Measurements from ENCODE around the gene MC1R.
"Not testable (repeated sequence)": the region's sequence is repeated elsewhere in the genome, so short reads cannot be mapped to it uniquely, and the experiment has no call there.

Gene MC1R

DNA sequence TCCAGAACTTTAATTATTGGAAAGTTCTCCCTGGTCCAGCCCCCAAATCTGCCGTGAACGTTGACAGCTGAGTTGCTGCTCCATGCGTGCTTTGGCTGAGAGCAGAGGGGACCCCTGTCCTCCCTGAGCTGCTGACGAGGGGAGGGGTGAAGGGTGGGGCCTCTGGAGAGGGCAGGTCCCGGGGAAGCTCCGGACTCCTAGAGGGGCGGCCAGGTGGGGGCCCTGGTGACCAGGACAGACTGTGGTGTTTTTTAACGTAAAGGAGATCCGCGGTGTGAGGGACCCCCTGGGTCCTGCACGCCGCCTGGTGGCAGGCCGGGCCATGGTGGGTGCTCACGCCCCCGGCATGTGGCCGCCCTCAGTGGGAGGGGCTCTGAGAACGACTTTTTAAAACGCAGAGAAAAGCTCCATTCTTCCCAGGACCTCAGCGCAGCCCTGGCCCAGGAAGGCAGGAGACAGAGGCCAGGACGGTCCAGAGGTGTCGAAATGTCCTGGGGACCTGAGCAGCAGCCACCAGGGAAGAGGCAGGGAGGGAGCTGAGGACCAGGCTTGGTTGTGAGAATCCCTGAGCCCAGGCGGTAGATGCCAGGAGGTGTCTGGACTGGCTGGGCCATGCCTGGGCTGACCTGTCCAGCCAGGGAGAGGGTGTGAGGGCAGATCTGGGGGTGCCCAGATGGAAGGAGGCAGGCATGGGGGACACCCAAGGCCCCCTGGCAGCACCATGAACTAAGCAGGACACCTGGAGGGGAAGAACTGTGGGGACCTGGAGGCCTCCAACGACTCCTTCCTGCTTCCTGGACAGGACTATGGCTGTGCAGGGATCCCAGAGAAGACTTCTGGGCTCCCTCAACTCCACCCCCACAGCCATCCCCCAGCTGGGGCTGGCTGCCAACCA, at the start of gene MC1R:
MC1R (plus strand) TSS at position 410 of the 895 bp plus-strand sequence; CDS start at position 807, 397 bp downstream.
- peak; percentile 49 for DNase-seq

DNA sequence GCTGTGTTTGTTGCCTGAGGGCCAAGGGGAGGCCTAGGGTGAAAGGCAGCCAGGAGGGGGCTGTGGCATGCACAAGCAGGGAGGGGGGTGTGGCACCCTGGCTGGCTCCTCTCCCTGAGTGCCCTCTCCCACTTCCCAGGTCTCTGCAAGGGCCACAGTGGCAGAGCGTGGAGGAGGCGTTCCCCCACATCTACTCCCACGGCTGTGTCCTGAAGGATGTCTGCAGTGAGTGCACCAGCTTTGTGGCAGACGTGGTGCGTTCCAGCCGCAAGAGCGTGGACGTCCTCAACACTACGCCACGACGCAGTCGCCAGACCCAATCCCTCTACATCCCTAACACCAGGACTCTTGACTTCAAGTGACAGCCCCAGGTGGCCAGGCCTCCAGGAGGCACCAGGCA, 48.8 kb upstream of the MC1R start:
- DNase-seq = no peak

DNA sequence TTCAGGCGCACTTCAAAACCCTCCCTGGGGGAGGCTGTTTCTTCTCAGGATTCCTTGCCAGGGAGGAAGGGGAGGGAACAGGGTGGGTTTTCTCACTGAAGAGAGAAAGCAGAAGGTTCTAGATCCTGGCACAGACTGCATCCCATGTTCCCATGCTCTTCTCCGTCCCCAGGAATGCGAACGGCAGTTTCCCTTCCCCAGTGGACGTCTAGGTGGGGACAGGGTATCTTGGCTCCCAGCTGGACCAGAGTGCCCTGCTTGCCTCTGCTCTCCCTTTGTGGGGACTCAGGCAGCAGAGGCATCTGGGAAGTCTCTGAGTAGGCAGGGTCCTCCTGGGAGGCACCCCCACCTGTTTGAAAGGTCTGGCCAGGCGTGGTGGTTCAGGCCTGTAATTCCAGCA, 48.2 kb upstream of the MC1R start:
- DNase-seq = no peak

DNA sequence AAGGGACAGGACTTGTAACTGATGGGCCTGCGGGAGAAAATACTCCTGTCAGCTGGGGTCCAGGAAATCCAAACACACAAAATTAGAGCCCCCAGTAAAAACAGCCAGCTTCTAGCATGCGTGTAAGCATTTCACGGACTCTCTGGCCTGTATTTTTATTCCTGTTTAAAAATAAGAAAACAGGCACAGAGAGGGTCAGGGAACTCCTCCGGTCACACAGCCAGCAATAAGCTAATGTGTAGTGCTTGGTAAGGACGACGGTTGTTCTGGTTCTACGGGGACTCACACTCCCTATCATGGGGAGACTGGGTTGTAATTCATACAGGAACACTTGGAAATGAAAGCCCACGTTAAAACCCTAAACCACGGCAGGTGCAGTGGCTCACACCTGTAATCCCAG, 46.8 kb upstream of the MC1R start:
- no peak for DNase-seq

DNA sequence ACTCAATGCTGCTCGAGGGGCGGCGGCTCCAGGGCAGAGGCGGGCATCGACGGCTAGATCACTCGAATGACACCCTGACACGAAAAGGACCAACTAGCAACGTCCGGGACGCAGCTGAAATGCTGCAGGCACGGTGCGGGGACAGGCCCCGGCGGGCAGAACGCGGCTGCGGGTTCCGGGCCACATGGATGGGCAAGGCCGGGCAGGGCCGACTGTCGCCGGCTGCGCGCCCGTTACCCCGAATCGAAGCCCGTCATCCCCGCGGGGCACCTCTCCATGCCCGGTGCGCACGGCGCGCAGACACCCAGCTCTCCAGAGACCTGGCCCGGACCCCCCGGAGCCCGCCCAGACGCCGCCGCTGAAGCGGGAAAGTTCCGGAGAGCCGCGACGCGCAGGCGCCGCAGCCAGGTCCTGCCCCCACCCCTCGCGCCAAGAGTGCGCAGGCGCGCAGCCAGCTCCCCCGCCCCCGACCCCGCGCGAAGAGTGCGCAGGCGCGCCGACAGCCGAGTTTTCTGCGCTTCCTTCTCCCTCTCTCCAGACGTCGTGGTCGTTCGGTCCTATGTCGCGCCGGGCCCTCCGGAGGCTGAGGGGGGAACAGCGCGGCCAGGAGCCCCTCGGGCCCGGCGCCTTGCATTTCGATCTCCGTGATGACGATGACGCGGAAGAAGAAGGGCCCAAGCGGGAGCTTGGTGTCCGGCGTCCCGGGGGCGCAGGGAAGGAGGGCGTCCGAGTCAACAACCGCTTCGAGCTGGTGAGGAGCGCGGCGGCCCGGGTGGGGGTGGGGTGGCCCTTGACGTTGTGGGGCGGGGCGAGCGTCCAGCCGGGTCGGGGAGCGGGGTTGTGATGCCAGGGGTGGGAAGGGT, 45.3 kb upstream of the MC1R start, which contains the start of gene TCF25:
TCF25 (plus strand) TSS at position 484 of the 863 bp plus-strand sequence; CDS start at position 560, 76 bp downstream.
- peak; percentile 80 for DNase-seq

DNA sequence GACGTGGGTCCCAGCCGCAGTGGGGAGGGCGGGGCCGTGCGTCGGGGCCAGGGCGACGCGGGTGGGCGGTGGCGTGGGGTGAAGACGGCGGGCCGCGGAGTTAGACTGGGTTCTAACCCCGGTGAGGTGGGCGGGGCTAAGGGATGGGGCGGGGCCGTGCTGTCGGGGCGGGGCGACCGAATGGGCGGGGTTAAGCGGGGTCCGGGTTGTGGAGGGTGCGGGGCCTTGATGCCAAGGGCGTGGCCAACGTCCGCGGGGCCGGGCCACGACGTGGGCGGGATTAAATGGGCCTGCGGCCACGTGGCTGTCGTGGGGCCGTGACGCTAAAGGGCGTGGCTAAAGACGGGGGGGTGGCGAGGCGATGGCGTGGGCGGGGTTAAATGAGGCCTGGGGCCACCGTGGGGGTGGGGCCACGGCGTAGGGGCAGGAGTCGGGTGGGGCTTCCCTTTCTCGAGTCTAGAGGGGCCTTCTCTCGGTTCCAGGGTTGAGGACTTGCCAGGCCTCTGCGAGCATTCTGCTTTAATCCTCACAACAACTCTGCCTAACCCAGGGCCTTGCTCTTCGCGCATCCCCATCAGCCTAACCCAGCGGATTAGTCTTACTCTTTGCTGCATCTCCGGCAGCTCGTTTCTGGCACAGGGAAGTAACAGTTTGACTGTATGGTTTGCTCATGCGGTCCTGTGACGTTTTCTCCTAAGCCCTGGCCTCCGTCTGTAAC, 44.5 kb upstream of the MC1R start:
- DNase-seq = peak; percentile 83

DNA sequence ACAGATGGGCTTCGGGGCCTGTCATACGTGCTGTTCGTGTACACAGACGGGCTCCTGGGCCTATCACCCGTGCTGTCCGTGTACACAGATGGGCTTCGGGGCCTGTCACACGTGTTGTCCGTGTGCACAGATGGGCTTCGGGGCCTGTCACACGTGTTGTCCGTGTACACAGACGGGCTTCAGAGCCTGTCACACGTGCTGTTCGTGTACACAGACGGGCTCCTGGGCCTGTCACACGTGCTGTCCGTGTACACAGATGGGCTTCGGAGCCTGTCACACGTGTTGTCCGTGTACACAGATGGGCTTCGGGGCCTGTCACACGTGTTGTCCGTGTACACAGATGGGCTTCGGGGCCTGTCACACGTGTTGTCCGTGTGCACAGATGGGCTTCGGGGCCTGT, 39.5 kb upstream of the MC1R start:
- not testable (repeated sequence) for DNase-seq

DNA sequence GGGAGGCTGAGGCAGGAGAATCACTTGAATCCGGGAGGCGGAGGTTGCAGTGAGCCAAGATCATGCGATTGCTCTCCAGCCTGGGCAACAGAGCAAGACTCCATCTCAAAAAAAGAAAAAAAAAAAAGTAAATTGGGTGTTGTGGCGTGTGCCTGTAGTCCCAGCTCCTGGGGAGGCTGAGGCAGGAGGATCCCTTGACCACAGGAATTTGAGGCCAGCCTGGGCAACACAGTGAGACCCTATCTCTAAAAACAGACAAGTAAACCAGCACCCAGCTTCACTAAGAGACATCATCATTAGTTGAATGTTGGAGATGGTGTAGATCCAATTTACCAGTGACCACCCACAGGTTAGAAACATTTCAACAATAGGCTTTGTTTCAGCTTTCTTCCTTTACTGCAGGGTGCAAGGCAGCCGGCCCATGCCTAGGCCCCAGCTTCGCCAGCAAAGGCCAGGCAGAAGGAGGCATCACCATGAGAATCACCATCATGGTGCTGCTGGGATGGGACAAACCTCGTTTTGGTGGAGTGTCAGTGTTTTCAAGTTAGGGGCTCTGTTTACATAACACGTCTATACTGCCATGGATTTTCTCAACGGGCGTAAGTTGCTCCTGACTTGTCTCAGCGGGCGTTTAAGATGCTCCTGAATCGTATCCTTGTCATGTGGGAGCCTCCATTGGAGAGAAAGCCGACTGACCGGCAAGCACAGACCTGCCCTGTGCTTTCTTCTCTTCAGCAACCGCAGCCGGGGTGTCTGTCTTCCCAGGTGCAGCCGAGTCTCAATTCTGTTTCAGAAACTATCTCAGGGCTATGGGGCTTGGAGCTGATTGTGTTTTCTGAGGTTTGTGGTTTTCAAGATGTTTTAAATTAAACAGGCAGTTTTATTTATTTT, 37.9 kb upstream of the MC1R start:
- DNase-seq = no peak

DNA sequence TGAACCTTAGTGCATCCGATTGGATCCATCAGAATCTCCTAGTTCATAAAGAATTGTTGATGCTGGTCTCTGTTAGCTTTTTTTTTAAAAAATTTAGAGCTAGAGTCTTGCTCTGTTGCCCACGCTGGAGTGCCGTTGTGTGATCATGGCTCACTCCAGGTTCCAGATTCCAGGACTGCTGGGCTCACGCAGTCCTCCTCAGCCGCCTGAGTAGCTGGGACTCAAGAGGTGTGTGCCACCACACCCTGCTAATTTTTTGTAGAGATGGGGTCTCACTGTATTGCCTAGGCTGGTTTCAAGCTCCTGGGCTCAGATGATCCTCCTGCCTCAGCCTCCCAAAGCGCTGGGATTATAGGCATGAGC, 37.3 kb upstream of the MC1R start:
- no peak for DNase-seq

DNA sequence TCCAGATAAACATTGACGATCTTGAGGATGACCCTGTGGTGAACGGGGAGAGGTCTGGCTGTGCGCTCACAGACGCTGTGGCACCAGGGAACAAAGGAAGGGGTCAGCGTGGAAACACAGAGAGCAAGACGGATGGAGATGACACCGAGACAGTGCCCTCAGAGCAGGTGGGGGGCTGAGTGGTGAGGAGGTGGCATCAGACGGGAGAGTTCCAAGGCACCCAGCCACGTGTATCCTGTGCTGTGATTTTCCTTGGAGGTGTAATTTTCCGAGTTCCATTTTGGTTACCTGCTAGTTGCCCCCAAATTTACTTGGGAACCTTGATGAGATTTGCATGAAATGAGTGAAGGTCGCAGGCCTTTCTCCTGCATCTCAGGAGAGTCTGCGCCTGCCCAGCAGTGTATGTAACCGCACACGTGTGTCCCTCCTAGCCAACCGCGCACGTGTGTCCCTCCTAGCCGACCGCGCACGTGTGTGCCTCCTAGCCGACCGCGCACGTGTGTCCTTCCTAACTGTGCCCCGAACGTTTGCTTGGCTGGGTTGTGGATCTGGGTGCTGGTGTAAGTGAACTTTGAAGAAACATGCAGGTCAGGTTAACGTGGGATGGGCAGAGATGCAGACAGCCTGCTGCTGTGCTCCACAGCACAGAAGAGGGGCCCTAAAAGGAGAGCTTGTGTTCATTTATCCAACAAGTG, 35.2 kb upstream of the MC1R start:
- no peak for DNase-seq

DNA sequence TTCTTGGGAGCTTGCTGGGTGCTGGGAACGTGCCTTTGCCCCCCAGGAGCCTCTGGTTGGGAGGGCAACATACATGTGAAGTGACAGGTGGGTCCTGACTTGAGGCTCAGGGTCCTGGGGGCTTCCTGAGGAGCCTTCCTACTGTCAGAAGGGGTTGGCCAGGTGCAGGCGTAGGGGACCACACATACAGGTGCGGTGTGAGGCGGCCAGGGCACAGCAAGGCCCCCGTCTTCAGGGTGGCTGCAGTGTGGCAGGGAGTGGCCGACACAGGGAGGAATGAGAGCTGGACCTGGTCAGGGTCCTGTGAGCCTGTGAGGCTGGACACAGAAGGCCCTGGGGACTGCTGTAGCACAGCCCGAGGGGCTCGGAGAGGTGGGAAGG, 34.6 kb upstream of the MC1R start:
- DNase-seq = no peak

DNA sequence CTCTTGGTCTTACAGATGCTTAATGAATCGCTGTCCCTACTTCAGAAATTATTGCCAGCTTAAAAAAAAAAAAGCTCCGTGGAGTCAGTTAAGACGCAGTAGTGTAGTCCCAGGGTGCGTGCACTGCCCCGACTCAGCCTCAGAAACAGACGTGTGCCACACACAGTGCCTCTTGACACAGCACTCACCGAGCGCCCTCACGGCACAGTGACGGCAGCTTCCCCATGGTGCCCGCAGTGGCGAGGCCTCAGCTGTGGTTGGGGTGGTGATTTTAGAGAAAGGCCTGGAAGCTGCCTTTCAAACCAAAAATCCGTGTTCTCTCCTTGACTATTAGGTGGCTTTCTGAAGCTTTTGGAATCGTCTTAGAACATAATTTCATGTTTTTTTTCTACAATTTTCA, 31.4 kb upstream of the MC1R start:
- no peak for DNase-seq

DNA sequence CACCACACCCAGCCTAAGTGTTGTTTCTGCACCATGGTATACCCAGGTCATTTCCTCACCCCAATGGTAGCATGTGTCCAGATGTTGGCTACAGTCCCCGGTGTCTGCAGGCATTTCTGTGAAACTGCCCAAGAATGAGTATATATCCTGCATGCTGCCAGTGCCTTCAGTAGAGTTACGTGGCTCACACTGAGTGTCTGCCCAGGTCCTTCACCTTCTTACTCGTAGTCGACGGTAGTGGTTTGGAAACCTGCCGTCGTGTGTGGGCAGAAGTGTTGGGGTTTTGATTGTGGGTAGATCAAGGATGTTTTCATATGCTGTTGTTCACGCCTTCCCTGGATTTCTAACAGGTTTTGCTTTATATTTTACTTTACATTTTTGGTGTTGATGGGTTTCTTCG, 28.5 kb upstream of the MC1R start:
- no peak for DNase-seq

DNA sequence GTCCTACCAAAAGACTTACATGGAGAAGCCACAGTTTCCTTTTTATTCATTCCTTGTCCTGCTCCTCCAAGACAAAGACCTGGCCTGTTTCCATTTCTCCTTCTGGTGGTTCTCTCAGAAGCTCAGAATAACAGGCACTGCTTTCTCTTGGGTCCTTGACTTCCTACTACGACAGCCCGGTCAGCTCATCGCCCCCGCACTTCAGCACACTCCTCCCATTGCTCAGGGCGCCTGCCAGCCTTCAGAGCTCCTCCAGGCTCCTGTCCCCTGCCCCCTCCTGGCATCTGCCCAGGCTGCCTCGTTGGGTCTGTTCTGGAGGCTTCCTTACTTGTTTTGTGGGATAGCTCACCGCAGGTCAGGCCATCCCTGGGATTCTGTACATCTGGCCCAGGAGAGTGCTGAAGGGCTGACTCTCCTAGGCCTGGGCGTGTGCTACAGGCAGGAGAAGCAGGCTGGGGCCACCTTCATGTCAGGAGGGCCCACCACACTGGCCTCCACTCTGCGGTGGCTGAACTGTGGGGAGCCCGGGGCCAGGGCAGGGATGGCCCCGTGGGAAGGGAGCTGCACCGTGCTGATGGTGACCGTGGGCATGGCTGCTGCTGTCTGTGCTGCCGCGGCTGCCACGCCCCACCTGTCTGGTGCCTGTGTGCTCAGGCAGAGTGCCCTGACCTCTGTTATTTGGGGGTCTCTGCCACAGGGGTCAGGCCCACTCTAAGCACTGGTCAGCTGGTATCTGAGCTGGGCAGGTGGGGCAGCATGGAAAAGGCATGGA, 27.6 kb upstream of the MC1R start:
- DNase-seq = no peak

DNA sequence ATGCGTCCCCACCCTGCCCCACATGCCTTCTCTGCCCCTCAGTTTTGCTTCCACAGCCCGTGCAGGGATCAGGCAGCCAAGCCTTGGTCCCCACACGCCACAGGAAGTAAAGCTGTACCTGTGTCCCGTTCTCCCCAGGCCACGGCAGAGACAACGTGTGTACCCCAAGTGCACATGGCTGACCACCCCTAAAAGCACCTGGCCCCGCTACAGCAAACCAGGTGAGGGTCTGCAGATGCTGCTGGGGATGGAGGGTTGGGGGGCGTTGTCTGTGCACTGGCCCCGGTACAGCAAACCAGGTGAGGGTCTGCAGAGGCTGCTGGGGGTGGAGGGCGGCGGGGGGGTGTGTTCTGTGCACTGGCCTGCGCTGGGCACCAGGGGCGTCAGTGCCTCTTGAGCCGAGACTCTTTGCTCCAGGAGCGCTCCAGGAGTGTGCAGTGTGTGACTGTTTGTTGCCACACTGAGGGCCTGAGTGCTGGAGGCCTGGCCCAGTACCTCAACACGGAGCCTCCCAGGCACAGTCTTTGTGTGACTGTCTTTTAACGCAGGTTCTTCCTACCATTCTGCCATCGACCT, 26.5 kb upstream of the MC1R start:
- no peak for DNase-seq

DNA sequence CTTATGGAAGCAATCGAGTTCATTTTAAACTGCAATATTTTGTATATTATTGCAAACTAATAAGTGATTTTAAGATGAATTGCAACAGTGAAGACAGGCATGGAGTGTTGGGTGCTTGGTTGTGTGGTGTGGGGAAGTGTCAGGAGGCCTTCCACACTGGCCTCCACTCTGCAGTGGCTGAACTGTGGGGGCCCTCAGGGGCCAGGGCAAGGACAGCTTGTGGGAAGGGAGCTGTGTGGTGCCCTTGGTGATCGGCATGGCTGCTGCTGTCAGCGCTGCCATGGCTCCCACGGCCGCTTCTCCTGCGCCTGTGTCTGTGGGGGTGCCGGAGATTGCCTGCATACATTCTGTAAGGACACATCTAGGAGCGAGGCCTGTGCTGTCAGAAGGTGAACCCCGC, 26.0 kb upstream of the MC1R start:
- no peak for DNase-seq

DNA sequence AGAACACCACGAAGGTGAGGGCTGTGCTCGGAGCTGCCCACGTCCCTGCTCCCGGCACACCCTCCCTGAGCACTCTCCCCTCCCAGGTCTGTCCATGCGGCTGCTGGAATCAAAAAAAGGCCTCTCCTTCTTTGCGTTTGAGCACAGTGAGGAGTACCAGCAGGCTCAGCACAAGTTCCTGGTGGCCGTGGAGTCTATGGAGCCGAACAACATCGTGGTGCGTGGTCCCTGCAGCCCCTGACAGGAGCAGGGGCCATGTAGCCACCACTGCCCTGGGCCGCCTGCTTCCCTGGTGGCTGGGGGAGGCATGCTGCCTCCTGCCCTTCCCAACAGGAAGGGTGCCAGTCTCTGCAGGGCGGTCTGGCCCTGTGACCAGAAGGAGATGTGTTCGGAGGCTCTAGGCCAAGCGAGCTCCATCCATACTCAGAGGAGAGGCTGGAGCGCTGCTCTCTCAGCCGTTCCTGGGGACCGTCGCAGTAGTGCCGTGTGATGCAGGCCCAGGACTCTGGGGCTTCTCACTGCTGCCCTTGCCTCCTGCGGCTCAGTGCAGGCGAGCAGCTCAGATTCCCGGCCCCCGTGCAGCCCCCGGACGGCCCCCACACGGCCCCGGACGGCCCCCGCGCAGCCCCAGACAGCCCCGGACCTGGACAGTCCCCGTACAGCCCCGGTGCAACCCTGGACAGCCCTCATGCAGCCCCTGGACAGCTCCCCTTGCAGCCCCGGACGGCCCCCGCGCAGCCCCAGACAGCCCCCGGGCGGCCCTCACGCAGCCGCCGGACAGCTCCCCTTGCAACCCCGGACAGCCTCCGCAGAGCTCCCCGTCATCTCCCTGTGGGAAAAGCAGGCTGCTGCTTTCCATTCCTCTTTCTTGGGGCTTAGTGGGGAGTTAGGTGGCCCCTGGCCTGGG, 24.8 kb upstream of the MC1R start:
- no peak for DNase-seq

DNA sequence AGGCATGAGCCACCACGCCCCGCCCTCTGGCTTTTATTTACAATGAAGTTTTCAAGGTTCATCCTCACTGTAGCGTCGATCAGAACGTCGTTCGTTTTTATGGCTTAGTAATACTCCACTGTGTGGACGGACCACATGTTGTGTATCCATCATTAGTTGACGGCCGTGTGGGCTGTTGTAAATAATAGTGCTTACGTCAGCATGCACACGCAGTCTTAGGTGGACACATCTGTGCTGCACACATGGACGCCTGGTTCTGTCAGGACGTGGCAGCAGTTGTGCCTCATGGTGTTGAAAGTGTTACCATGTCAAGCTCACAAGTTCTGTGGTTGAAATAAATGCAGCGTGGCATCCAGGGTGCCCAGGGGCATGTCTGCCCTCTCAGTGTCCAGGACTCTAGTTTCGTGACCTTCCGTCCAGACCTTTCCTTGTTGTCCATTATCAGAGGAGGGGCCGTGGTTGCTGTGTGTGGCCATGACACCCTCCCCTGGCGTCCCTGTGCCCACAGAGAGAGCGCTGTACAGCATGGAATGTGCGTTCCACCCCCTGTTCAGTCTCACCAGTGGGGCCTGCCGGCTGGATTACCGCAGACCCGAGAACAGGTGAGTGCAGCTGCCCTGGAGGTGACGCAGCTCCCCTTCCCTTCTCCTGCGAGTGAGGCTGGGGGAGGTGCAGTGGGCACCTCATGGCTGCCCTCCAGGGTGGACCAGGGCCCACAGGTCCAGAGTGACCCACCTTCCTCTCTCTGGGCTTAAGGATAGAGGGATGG, 23.0 kb upstream of the MC1R start:
- no peak for DNase-seq
